Suppressor macrophage treated with lipopolysaccharide for 4 hours (primary cell): ENCODE measurements around the gene CTTNBP2NL.
A peak's percentile ranks its signal among the peaks of the same experiment; 100 is the strongest.
"Not testable (repeated sequence)": the region's sequence is repeated elsewhere in the genome, so short reads cannot be mapped to it uniquely, and the experiment has no call there.

Experiments
- DNase-seq: peaks from one replicate; pipeline ENCODE4 v3.0.0-alpha.2; 2020

Gene CTTNBP2NL

GRCh38 chr1:112466078-112466660 is 70.2 kb downstream of the CTTNBP2NL start:
- DNase-seq: peak; percentile 98

DNA sequence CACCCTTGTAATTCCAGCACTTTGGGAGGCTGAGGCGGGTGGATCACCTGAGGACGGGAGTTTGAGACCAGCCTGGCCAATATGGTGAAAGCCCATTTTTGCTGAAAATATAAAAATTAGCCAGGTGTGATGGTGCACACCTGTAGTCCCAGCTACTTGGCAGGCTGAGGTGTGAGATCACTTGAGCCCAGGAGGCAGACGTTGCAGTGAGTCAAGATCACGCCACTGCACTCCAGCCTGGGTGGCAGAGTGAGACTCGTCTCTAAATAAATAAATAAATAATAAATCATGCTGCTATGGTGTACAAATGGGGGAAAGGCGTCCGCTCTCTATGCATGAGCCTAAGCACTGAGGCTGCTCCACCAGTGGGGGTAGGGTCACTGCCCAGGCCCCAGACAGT is 74.3 kb downstream of the CTTNBP2NL start:
- DNase-seq: not testable (repeated sequence)

- DNase-seq: peak; percentile 69
Observed at GRCh38 chr1:112470966-112471365, 75.0 kb downstream of the CTTNBP2NL start.

DNA sequence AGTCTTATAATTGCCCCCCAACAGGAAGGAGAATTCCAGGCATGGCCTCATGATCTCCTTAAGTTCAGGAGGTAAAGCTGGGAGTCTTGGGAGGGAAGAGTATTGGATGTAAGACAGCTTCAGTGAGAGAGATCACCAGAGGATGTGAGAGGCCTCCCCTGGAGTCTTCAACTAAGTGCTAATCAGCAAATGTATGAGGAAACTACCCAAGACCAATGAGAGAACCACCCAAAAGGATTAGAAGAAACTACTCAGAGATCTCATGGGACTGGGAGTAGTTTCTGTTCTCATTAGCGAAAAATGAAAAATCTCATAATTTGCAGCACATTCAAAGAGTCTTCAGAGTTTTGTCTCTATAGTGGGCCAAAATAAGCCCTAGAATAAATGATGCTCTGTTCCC is 76.1 kb downstream of the CTTNBP2NL start:
- DNase-seq: no peak

DNA sequence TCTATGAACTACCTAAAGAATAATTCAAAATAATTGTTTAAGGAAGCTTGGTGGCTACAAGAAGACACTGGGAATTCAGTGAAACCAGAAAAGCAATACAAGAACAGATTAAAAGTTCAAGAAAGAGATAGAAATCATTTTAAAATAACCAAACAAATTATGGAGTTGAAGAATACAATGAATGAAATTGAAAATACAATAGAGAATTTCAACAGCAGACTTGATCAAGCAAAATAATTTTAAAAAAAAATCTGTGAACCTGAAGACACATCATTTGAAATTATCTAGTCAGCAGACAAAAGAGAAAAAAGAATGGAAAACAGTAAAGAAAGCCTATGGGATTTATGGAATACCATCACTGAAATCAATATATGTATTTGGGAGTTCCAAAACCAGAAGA is 81.5 kb downstream of the CTTNBP2NL start:
- no peak for DNase-seq

DNA sequence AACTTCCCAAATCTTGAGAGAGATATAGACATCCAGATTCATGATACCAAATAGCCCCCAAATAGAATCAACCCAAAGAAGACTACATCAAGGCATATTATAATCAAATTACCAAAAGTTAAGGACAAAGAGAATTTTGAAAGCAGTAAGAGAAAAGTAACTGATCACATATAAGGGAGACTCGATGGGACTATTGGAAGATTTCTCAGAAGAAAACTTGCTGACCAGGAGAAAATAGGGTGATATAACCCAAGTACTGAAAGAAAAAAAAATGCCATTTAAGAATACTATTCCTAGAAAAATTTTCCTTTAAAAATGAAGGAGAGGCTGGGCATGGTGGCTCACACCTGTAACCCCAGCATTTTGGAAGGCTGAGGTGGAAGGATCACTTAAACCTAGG is 82.3 kb downstream of the CTTNBP2NL start:
- no peak for DNase-seq

DNA sequence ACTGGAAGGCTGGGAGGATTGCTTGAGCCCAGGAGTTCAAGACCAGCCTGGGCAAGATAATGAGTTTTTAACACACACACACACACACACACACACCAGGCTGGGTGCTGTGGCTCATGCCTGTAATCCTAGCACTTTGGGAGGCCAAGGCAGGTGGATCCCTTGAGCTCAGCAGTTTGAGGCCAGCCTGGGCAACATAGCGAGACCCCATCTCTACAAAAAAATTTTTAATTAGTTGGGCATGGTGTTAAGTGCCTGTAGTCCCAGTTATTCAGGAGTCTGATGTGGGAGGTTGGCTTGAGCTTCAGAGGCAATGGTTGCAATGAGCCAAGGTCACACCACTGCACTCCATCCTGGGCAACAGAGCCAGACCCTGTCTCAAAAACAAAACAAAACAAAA is 90.0 kb downstream of the CTTNBP2NL start:
- DNase-seq: not testable (repeated sequence)

- DNase-seq: not testable (repeated sequence)
Observed at GRCh38 chr1:112487686-112488085, 91.7 kb downstream of the CTTNBP2NL start.

DNA sequence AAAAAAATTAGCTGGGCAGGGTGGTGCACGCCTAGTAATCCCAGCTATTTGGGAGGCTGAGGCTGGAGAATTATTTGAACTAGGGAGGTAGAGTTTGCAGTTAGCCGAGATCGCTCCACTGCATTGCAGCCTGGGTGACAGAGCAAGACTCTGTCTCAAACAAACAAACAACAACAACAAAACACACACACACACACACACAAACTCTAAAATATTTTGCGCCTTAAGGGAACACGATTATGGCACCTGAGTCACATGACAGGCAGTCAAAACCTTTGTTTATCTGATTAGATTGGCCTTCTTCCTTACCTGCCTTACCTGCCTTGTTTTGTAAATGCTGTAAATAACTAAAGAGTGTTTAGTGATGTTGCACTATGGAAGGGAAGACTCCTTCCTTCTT is 92.1 kb downstream of the CTTNBP2NL start:
- no peak for DNase-seq

- DNase-seq: no peak
Observed at GRCh38 chr1:112492076-112492475, 96.1 kb downstream of the CTTNBP2NL start.

DNA sequence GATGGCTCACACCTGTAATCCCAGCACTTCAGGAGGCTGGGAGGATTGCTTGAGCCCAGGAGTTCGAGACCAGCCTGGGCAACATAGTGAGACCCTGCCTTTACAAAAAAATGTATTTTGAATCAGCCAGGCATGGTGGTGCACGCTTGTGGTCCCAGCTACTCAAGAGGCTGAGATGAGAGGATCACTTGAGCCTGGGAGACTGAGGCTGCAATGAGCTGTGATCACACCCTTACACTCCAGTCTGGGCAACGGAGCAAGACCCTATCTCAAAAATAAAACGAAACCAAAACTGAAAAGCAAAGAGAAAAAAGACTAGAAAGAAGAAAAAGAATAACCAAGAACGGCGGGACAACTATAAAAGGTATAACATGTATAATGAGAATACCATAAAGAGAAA is 97.3 kb downstream of the CTTNBP2NL start:
- no peak for DNase-seq

GRCh38 chr1:112496290-112496689 is 100.3 kb downstream of the CTTNBP2NL start:
- DNase-seq: no peak

- peak; percentile 77 for DNase-seq
Observed at GRCh38 chr1:112501810-112502641, 106.0 kb downstream of the CTTNBP2NL start.

GRCh38 chr1:112502826-112503225 is 106.8 kb downstream of the CTTNBP2NL start:
- DNase-seq: no peak

DNA sequence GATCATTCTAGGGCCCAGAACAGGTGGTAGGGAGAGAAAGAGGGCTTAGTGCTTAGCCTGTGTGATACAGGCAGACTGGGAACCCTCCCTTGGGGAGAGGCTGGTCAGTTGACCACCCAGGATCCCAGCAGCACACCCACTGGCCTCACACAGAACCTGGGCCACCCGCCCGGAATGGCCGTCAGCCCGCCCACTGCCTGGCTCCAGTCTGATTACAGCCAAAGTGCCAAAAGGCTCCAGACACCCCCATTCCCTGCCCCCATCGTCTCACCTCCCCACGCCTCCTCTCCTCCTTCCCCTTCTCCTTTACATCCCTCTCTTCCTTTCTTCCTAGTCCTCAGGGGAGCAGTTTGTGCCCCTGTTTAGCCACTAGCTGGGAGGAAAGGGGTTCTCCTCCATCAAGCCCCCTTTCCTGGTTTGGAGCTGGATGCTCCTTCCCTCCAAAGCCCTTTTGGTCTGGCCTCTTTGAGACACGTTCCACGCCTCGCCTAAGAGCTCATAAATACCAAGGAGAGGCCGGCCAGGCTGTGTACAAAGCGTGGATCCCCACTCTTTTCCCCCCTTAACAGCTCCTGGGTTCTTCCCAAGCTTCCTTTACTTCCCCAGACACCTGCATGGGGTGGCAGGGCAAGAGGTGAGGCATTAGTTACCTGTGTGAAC is 108.1 kb downstream of the CTTNBP2NL start:
- DNase-seq: no peak

DNA sequence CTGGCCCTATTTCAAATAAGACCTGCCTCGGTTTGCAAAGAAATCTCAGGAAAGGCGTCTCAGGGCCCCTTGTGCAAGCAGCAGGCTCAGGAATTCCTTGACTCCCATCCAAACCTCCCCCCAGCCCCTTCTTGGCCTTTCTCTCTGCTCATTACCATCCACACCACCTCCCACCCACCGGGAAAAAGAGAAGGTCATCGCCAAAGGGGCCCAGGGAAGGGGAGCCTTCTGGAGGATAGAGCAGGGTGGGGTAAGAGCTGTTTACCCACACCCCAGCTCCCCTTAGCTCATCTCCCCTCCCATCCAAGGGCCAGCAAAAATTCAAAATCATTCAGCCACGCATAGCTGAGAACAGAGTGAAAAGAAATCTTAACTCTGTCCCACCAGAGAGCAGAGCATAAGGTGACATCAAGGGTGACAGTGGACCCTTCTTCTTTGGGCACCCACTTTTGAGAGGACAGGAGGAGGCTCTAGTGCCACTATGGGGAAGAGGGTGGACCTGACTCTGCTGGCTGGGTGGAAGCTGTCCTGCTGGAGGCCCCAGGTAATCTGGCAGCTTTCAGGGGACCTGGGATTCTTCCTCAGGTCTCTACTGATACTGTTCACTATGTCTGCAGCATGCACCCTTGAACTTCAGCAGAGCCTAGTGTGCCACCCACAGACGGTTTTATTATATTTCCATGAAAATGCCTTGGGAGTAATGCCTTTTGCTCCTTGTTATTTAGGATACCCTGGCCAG is 108.8 kb downstream of the CTTNBP2NL start:
- DNase-seq: no peak

GRCh38 chr1:112505400-112505785 is 109.4 kb downstream of the CTTNBP2NL start:
- DNase-seq: no peak

GRCh38 chr1:112505878-112506277 is 109.9 kb downstream of the CTTNBP2NL start:
- no peak for DNase-seq

- no peak for DNase-seq
Observed at GRCh38 chr1:112506306-112506705, 110.3 kb downstream of the CTTNBP2NL start.

- no peak for DNase-seq
Observed at GRCh38 chr1:112506731-112507130, 110.7 kb downstream of the CTTNBP2NL start.

- no peak for DNase-seq
Observed at GRCh38 chr1:112507336-112507735, 111.3 kb downstream of the CTTNBP2NL start.

GRCh38 chr1:112507921-112508277 is 111.9 kb downstream of the CTTNBP2NL start:
- peak; percentile 5 for DNase-seq

GRCh38 chr1:112508278-112509004 is 112.4 kb downstream of the CTTNBP2NL start, which contains the start of gene WNT2B:
Gene WNT2B (plus strand): TSS chr1:112508965. CDS start chr1:112509263, 298 bp downstream.
- peak; percentile 18 for DNase-seq
